ENCODE data around the gene KRT86.

KRT86 gene

GRCh38 chr12:52260361-52261207 lies 13.9 kb upstream of the KRT86 start:
- no peak overlapping the region for H3K27ac ChIP-seq (ENCODE audit: low read length)
- H3K36me3 ChIP-seq (replicated peaks; ENCODE audit: low read depth, low read length) = no peaks in the 10 kb centered on the region
- TF ChIP-seq EZH2phosphoT487 (IDR thresholded peaks at IDR 0.05; ENCODE audit: low read depth) = no peak
- TF ChIP-seq CTCF (IDR thresholded peaks at IDR 0.05; ENCODE audit: low read depth, low read length) = no peak
- no peaks in the 10 kb centered on the region for H3K79me2 ChIP-seq (ENCODE audit: low read length)
- H3K9ac ChIP-seq (ENCODE audit: low read length) = no peak overlapping the region
- no peaks in the 10 kb centered on the region for H3K4me1 ChIP-seq (ENCODE audit: low read length)
- H3K4me2 ChIP-seq (ENCODE audit: low read length) = no peak overlapping the region
- no peaks in the 10 kb centered on the region for H4K20me1 ChIP-seq (ENCODE audit: insufficient read depth, low read length)
- H3K27me3 ChIP-seq (ENCODE audit: low read depth, low read length) = no peaks in the 10 kb centered on the region
- H3K4me3 ChIP-seq (ENCODE audit: low read length) = no peak overlapping the region
- H2AFZ ChIP-seq (ENCODE audit: low read depth, low read length) = no peak overlapping the region
- H3K9me3 ChIP-seq (ENCODE audit: insufficient read depth, low read length) = no peaks in the 10 kb centered on the region

DNA sequence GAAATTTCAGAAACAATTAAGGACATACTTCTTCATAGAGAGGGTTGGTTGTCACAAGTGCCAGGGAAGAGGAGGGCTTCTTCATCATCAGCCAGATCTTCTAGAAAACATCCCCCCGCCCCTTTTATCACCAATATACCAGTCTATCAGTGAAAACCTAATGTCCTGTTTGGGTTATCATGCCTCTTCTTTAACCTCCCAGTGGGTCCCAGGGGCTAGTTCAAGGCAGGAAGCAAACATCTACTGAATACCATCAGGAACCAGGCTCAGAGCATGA lies 13.3 kb upstream of the KRT86 start:
- no peak for TF ChIP-seq CTCF (IDR thresholded peaks at IDR 0.05; ENCODE audit: low read depth, low read length)
- no peak for TF ChIP-seq EZH2phosphoT487 (IDR thresholded peaks at IDR 0.05; ENCODE audit: low read depth)
- no peak overlapping the region for H3K4me2 ChIP-seq (ENCODE audit: low read length)
- no peaks in the 10 kb centered on the region for H3K79me2 ChIP-seq (ENCODE audit: low read length)
- no peak overlapping the region for H2AFZ ChIP-seq (ENCODE audit: low read depth, low read length)
- H3K27me3 ChIP-seq (ENCODE audit: low read depth, low read length) = no peaks in the 10 kb centered on the region
- H3K4me3 ChIP-seq (ENCODE audit: low read length) = no peak overlapping the region
- no peaks in the 10 kb centered on the region for H4K20me1 ChIP-seq (ENCODE audit: insufficient read depth, low read length)
- H3K9me3 ChIP-seq (ENCODE audit: insufficient read depth, low read length) = no peaks in the 10 kb centered on the region
- no peak overlapping the region for H3K27ac ChIP-seq (ENCODE audit: low read length)
- H3K9ac ChIP-seq (ENCODE audit: low read length) = no peak overlapping the region
- no peaks in the 10 kb centered on the region for H3K4me1 ChIP-seq (ENCODE audit: low read length)
- H3K36me3 ChIP-seq (replicated peaks; ENCODE audit: low read depth, low read length) = no peaks in the 10 kb centered on the region

DNA sequence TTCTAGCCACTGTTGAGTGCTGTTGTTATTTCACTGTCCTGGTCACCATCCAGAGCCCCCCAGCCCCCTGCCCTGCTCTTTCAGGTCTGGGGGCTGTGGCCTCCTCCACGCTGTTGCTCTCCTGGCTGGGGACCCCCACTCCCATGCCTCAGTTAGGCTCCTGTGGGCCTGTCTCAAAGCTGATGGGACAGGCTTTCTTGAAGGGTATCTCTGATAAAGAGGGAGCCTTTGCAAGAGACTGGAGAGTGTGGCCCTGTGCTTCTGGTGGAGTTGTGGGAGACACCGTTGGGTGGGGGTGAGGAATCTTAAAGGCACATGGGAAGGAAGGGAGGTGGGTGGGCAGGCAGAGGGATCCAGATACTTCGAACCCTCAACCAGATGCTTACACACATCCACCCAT lies 12.2 kb upstream of the KRT86 start:
- no peaks in the 10 kb centered on the region for H3K4me1 ChIP-seq (ENCODE audit: low read length)
- no peaks in the 10 kb centered on the region for H3K9me3 ChIP-seq (ENCODE audit: insufficient read depth, low read length)
- no peak overlapping the region for H3K9ac ChIP-seq (ENCODE audit: low read length)
- H3K27ac ChIP-seq (ENCODE audit: low read length) = no peak overlapping the region
- H3K79me2 ChIP-seq (ENCODE audit: low read length) = no peaks in the 10 kb centered on the region
- no peaks in the 10 kb centered on the region for H4K20me1 ChIP-seq (ENCODE audit: insufficient read depth, low read length)
- no peaks in the 10 kb centered on the region for H3K36me3 ChIP-seq (replicated peaks; ENCODE audit: low read depth, low read length)
- H3K27me3 ChIP-seq (ENCODE audit: low read depth, low read length) = no peaks in the 10 kb centered on the region
- no peak for TF ChIP-seq CTCF (IDR thresholded peaks at IDR 0.05; ENCODE audit: low read depth, low read length)
- no peak for TF ChIP-seq EZH2phosphoT487 (IDR thresholded peaks at IDR 0.05; ENCODE audit: low read depth)
- H2AFZ ChIP-seq (ENCODE audit: low read depth, low read length) = no peak overlapping the region
- H3K4me2 ChIP-seq (ENCODE audit: low read length) = no peak overlapping the region
- H3K4me3 ChIP-seq (ENCODE audit: low read length) = no peak overlapping the region

- H2AFZ ChIP-seq (ENCODE audit: low read depth, low read length) = no peak overlapping the region
- H3K9ac ChIP-seq (ENCODE audit: low read length) = no peak overlapping the region
- H3K79me2 ChIP-seq (ENCODE audit: low read length) = no peaks in the 10 kb centered on the region
- H4K20me1 ChIP-seq (ENCODE audit: insufficient read depth, low read length) = no peaks in the 10 kb centered on the region
- no peak overlapping the region for H3K27ac ChIP-seq (ENCODE audit: low read length)
- H3K36me3 ChIP-seq (replicated peaks; ENCODE audit: low read depth, low read length) = no peaks in the 10 kb centered on the region
- no peaks in the 10 kb centered on the region for H3K4me1 ChIP-seq (ENCODE audit: low read length)
- H3K4me2 ChIP-seq (ENCODE audit: low read length) = no peak overlapping the region
- no peaks in the 10 kb centered on the region for H3K9me3 ChIP-seq (ENCODE audit: insufficient read depth, low read length)
- H3K4me3 ChIP-seq (ENCODE audit: low read length) = no peak overlapping the region
- no peak for TF ChIP-seq CTCF (IDR thresholded peaks at IDR 0.05; ENCODE audit: low read depth, low read length)
- TF ChIP-seq EZH2phosphoT487 (IDR thresholded peaks at IDR 0.05; ENCODE audit: low read depth) = no peak
- H3K27me3 ChIP-seq (ENCODE audit: low read depth, low read length) = no peaks in the 10 kb centered on the region
These were observed 10.5 kb upstream of the KRT86 start for GRCh38 chr12:52263761-52264434.

Measured in OCI-LY3 (cell line).